ENCODE results near the gene CRP.

CRP gene

GRCh38 chr1:159755451-159756007 is 41.1 kb upstream of the CRP start:
- no peaks in the 10 kb centered on the region for H3F3A ChIP-seq (ENCODE audit: low read depth)
- H3K4me3 ChIP-seq (ENCODE audit: low read length, poor library complexity, severe bottlenecking) = no peak overlapping the region
- H3K4me2 ChIP-seq (ENCODE audit: low read depth, low read length, poor library complexity, severe bottlenecking) = no peak overlapping the region
- H3K9me3 ChIP-seq (ENCODE audit: insufficient read depth, low read depth, low read length) = no peaks in the 10 kb centered on the region
- H3K4me1 ChIP-seq (ENCODE audit: insufficient read depth, low read length, poor library complexity, severe bottlenecking) = peaks cover 27% of the 10 kb centered on the region
- H3K9me2 ChIP-seq (replicated peaks; ENCODE audit: low read depth, low read length) = no peaks in the 10 kb centered on the region
- no peak overlapping the region for H2AFZ ChIP-seq (ENCODE audit: low read length)
- no peaks in the 10 kb centered on the region for H3K36me3 ChIP-seq (ENCODE audit: insufficient read depth, low read length)
- TF ChIP-seq CTCF (conservative IDR thresholded peaks at IDR 0.05; ENCODE audit: low read length) = no peak
- TF ChIP-seq EZH2phosphoT487 (IDR thresholded peaks at IDR 0.05; ENCODE audit: borderline replicate concordance) = no peak
- no peaks in the 10 kb centered on the region for H3K79me2 ChIP-seq (ENCODE audit: insufficient read depth, low read length)
- H4K20me1 ChIP-seq (ENCODE audit: insufficient read depth, low read length, poor library complexity, severe bottlenecking) = no peaks in the 10 kb centered on the region
- no peak overlapping the region for H3K9ac ChIP-seq (ENCODE audit: low read depth, low read length, poor library complexity, severe bottlenecking)
- H3K27me3 ChIP-seq (ENCODE audit: insufficient read depth, low read length, poor library complexity, severe bottlenecking) = no peaks in the 10 kb centered on the region

GRCh38 chr1:159753386-159753785 is 39.0 kb upstream of the CRP start:
- Histone ChIP-seq H4K20me1 (ENCODE audit: insufficient read depth, low read length, poor library complexity, severe bottlenecking) (no peaks in the 10 kb centered on the region), H3K27me3 (ENCODE audit: insufficient read depth, low read length, poor library complexity, severe bottlenecking) (no peaks in the 10 kb centered on the region), H3K4me3 (ENCODE audit: low read length, poor library complexity, severe bottlenecking) (no peak overlapping the region), H3K36me3 (ENCODE audit: insufficient read depth, low read length) (no peaks in the 10 kb centered on the region), H3K79me2 (ENCODE audit: insufficient read depth, low read length) (no peaks in the 10 kb centered on the region), H3K4me1 (ENCODE audit: insufficient read depth, low read length, poor library complexity, severe bottlenecking) (peaks cover 36% of the 10 kb centered on the region), H3K9ac (ENCODE audit: low read depth, low read length, poor library complexity, severe bottlenecking) (no peak overlapping the region), H3F3A (ENCODE audit: low read depth) (no peaks in the 10 kb centered on the region), H3K9me3 (ENCODE audit: insufficient read depth, low read depth, low read length) (no peaks in the 10 kb centered on the region), H3K9me2 (replicated peaks; ENCODE audit: low read depth, low read length) (no peaks in the 10 kb centered on the region), H2AFZ (ENCODE audit: low read length) (no peak overlapping the region), H3K4me2 (ENCODE audit: low read depth, low read length, poor library complexity, severe bottlenecking) (no peak overlapping the region)
- TF ChIP-seq EZH2phosphoT487 (IDR thresholded peaks at IDR 0.05; ENCODE audit: borderline replicate concordance) (no peak), CTCF (conservative IDR thresholded peaks at IDR 0.05; ENCODE audit: low read length) (no peak)

GRCh38 chr1:159752135-159752580 is 37.8 kb upstream of the CRP start:
- no peaks in the 10 kb centered on the region for H3K9me2 ChIP-seq (replicated peaks; ENCODE audit: low read depth, low read length)
- H4K20me1 ChIP-seq (ENCODE audit: insufficient read depth, low read length, poor library complexity, severe bottlenecking) = no peaks in the 10 kb centered on the region
- no peak overlapping the region for H3K9ac ChIP-seq (ENCODE audit: low read depth, low read length, poor library complexity, severe bottlenecking)
- peaks cover 1% of the 10 kb centered on the region; the same call in 1 of the 2 replicates for H3F3A ChIP-seq (ENCODE audit: low read depth)
- H2AFZ ChIP-seq (ENCODE audit: low read length) = no peak overlapping the region
- no peak for TF ChIP-seq CTCF (conservative IDR thresholded peaks at IDR 0.05; ENCODE audit: low read length)
- no peak for TF ChIP-seq EZH2phosphoT487 (IDR thresholded peaks at IDR 0.05; ENCODE audit: borderline replicate concordance)
- no peak overlapping the region for H3K4me3 ChIP-seq (ENCODE audit: low read length, poor library complexity, severe bottlenecking)
- H3K79me2 ChIP-seq (ENCODE audit: insufficient read depth, low read length) = no peaks in the 10 kb centered on the region
- H3K4me2 ChIP-seq (ENCODE audit: low read depth, low read length, poor library complexity, severe bottlenecking) = no peak overlapping the region
- no peaks in the 10 kb centered on the region for H3K36me3 ChIP-seq (ENCODE audit: insufficient read depth, low read length)
- H3K27me3 ChIP-seq (ENCODE audit: insufficient read depth, low read length, poor library complexity, severe bottlenecking) = no peaks in the 10 kb centered on the region
- H3K9me3 ChIP-seq (ENCODE audit: insufficient read depth, low read depth, low read length) = no peaks in the 10 kb centered on the region
- peaks cover 48% of the 10 kb centered on the region for H3K4me1 ChIP-seq (ENCODE audit: insufficient read depth, low read length, poor library complexity, severe bottlenecking)

Measured in Loucy (cell line).